ENCODE data around the gene RXFP1. TPM values are rescaled to one million over a fixed set of nuclear protein-coding genes. Genes with fewer than 3 reads are reported as not detected.

The RXFP1 gene
- total RNA-seq, 3 donors from 2014 or later (not counting 1 experiment from before 2014, with no cell fraction given), result not detected

DNA sequence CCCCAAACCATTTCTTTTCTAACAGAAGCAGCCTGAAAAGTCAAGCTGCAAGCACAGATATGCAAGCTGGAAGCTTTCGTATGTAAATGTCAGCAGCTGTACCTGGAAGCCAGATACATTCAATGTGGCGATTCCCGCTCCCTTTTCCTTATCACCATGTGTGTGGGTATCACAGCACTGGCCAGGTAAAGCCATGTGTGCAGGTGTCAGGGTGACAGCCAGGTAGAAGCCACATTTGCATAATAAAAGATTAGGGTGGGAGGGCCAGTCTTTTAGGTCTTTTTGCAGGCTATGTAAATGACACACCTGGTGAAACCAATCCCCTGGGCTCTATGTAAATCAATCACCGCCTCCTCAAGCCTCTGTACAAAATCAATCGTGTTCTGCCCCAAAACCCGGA lies 50.1 kb downstream of the RXFP1 start:
- Histone ChIP-seq H3K4me1 (ENCODE audit: control insufficient read depth, insufficient read depth, low read length) (no peaks in the 10 kb centered on the region), H3K27me3 (ENCODE audit: control insufficient read depth, insufficient read depth, low read length) (no peaks in the 10 kb centered on the region), H3K27ac (ENCODE audit: low read length) (no peak overlapping the region), H3K36me3 (ENCODE audit: control insufficient read depth, insufficient read depth, low read length) (no peaks in the 10 kb centered on the region), H3K4me3 (ENCODE audit: low read length) (no peak overlapping the region), H3K9me3 (ENCODE audit: control insufficient read depth, insufficient read depth, low read length) (no peaks in the 10 kb centered on the region)
- DNase-seq (no peak), ATAC-seq (no peak)
- Mint-ChIP-seq H3K27me3 (ENCODE audit: low read depth in 2 of 2) (peaks cover 0 to 3% of the 10 kb centered on the region in 2 donors), H3K27ac (no peak overlapping the region), H3K36me3 (no peaks in the 10 kb centered on the region), H3K4me1 (no peaks in the 10 kb centered on the region), H3K4me3 (no peak overlapping the region), H3K9me3 (peaks cover 0 to 3% of the 10 kb centered on the region in 2 donors)
- intact Hi-C loops (cut with micrococcal nuclease), result no loop called here
- 93% methylated on average over 6 of the region's 6 CpGs for WGBS (ENCODE audit: insufficient coverage)
- no peak for TF ChIP-seq CTCF (IDR thresholded peaks at IDR 0.05)

- no peak for DNase-seq
- no peak overlapping the region for H3K4me3 ChIP-seq (ENCODE audit: low read length)
- no peaks in the 10 kb centered on the region for H3K4me1 Mint-ChIP-seq
- 98% methylated on average over 7 of the region's 7 CpGs for WGBS (ENCODE audit: insufficient coverage)
- TF ChIP-seq CTCF (IDR thresholded peaks at IDR 0.05), result no peak
- no peaks in the 10 kb centered on the region for H3K9me3 ChIP-seq (ENCODE audit: control insufficient read depth, insufficient read depth, low read length)
- H3K36me3 Mint-ChIP-seq, result no peaks in the 10 kb centered on the region
- no peak overlapping the region for H3K27ac ChIP-seq (ENCODE audit: low read length)
- no peaks in the 10 kb centered on the region for H3K36me3 ChIP-seq (ENCODE audit: control insufficient read depth, insufficient read depth, low read length)
- no peak for ATAC-seq
- H3K9me3 Mint-ChIP-seq, result peaks cover 0 to 3% of the 10 kb centered on the region in 2 donors
- peaks cover 0 to 3% of the 10 kb centered on the region in 2 donors for H3K27me3 Mint-ChIP-seq (ENCODE audit: low read depth in 2 of 2)
- no peak overlapping the region for H3K4me3 Mint-ChIP-seq
- H3K4me1 ChIP-seq (ENCODE audit: control insufficient read depth, insufficient read depth, low read length), result no peaks in the 10 kb centered on the region
- intact Hi-C loops (cut with micrococcal nuclease), result no loop called here
- H3K27me3 ChIP-seq (ENCODE audit: control insufficient read depth, insufficient read depth, low read length), result no peaks in the 10 kb centered on the region
- H3K27ac Mint-ChIP-seq, result no peak overlapping the region
Measured at GRCh38 chr4:158572608-158573007, 50.9 kb downstream of the RXFP1 start.

- no peak for ATAC-seq
- no peaks in the 10 kb centered on the region for H3K9me3 ChIP-seq (ENCODE audit: control insufficient read depth, insufficient read depth, low read length)
- DNase-seq, result no peak
- H3K36me3 ChIP-seq (ENCODE audit: control insufficient read depth, insufficient read depth, low read length), result no peaks in the 10 kb centered on the region
- Mint-ChIP-seq H3K27ac (no peak overlapping the region), H3K36me3 (no peaks in the 10 kb centered on the region), H3K9me3 (no peaks in the 10 kb centered on the region), H3K4me3 (no peak overlapping the region), H3K27me3 (ENCODE audit: low read depth in 2 of 2) (no peaks in the 10 kb centered on the region), H3K4me1 (no peaks in the 10 kb centered on the region)
- no peak overlapping the region for H3K4me3 ChIP-seq (ENCODE audit: low read length)
- H3K27me3 ChIP-seq (ENCODE audit: control insufficient read depth, insufficient read depth, low read length), result no peaks in the 10 kb centered on the region
- H3K27ac ChIP-seq (ENCODE audit: low read length), result no peak overlapping the region
- TF ChIP-seq CTCF (IDR thresholded peaks at IDR 0.05), result no peak
- intact Hi-C loops (cut with micrococcal nuclease), result no loop called here
- H3K4me1 ChIP-seq (ENCODE audit: control insufficient read depth, insufficient read depth, low read length), result no peaks in the 10 kb centered on the region
- no CpG with 5 or more reads among the region's 1 CpG for WGBS (ENCODE audit: insufficient coverage)
Measured at GRCh38 chr4:158578476-158578875, 56.8 kb downstream of the RXFP1 start.

GRCh38 chr4:158580064-158580463 lies 58.4 kb downstream of the RXFP1 start:
- no peaks in the 10 kb centered on the region for H3K27me3 ChIP-seq (ENCODE audit: control insufficient read depth, insufficient read depth, low read length)

More at GRCh38 chr4:158580064-158580463, 58.4 kb downstream of the RXFP1 start:
- Histone ChIP-seq H3K9me3 (ENCODE audit: control insufficient read depth, insufficient read depth, low read length) (no peaks in the 10 kb centered on the region), H3K4me1 (ENCODE audit: control insufficient read depth, insufficient read depth, low read length) (no peaks in the 10 kb centered on the region), H3K36me3 (ENCODE audit: control insufficient read depth, insufficient read depth, low read length) (no peaks in the 10 kb centered on the region), H3K27ac (ENCODE audit: low read length) (no peak overlapping the region), H3K4me3 (ENCODE audit: low read length) (no peak overlapping the region)
- ATAC-seq (no peak), DNase-seq (no peak)
- H3K36me3 Mint-ChIP-seq, result no peaks in the 10 kb centered on the region
- intact Hi-C loops (cut with micrococcal nuclease), result no loop called here
- 80% methylated on average over 1 of the region's 1 CpG for WGBS (ENCODE audit: insufficient coverage)
- H3K4me3 Mint-ChIP-seq, result no peak overlapping the region
- no peak overlapping the region for H3K27ac Mint-ChIP-seq
- no peak for TF ChIP-seq CTCF (IDR thresholded peaks at IDR 0.05)
- no peaks in the 10 kb centered on the region for H3K4me1 Mint-ChIP-seq
- no peaks in the 10 kb centered on the region for H3K27me3 Mint-ChIP-seq (ENCODE audit: low read depth in 2 of 2)
- no peaks in the 10 kb centered on the region for H3K9me3 Mint-ChIP-seq
